HepG2 (cell line): ENCODE measurements around the gene ARF6. TPM values are rescaled to one million over a fixed set of nuclear protein-coding genes. Genes with fewer than 3 reads are reported as not detected.

ENCODE experiments used
- ATAC-seq: fragments of 200-7000 bp; cut with Tn5 transposase; 3 replicates; pipeline ENCODE4 v1.9.1; 2020; ENCODE audit warnings: mild to moderate bottlenecking, moderate library complexity
- BruUV-seq: library from RNA; stranded (reverse); fragments of 400-500 nt; replicated peaks from 2 replicates; lab custom pipeline; 2021; lab: Mats Ljungman, UMichigan
- CTCF ChIA-PET: fragments of 300-600 bp; formaldehyde crosslinking; extraction: SDS; loops from one replicate; lab custom pipeline; 2021; ENCODE audit warnings: low total read pairs, inconsistent platforms, low intra/inter-chr PET ratio; lab: Yijun Ruan, JAX
- POLR2A ChIA-PET: fragments of 350-600 bp; sonication (Branson Sonifier 250); formaldehyde crosslinking; loops from one replicate; lab custom pipeline; 2020; ENCODE audit warnings: antibody characterized with exemption, inconsistent platforms; lab: Yijun Ruan, JAX
- DNase-seq: peaks from one replicate; pipeline ENCODE4 v3.0.0-alpha.2; 2015; ENCODE audit warnings: low spot score
- FAIRE-seq: peaks from 3 replicates; lab custom pipeline; 2011; peaks lifted over from hg19 to GRCh38; lab: Jason Lieb, UNC
- H2AFZ ChIP-seq: one replicate; pipeline ENCODE4 v1.6.1; 2011; ENCODE audit warnings: low read length, inconsistent platforms
- H3K27ac ChIP-seq: fragments of 300-600 bp; 3 replicates; pipeline ENCODE4 v1.8.0; 2011; ENCODE audit warnings: mixed run types, mild to moderate bottlenecking, mixed read lengths, low read length, inconsistent platforms; ENCODE audit not compliant: insufficient read depth; ENCODE audit errors: extremely low read length
- H3K27me3 ChIP-seq, 2 experiments: fragments of 200-600 bp in 1 of 2; 2 replicates in 1 of 2; 3 replicates in 1 of 2; pipeline versions ENCODE4 v1.6.0 to v1.8.0; 2011; ENCODE audit warnings: low read length in 2 of 2, mild to moderate bottlenecking in 2 of 2, moderate library complexity in 2 of 2, inconsistent platforms in 1 of 2; ENCODE audit not compliant: insufficient read depth in 2 of 2, control insufficient read depth in 1 of 2
- H3K36me3 ChIP-seq, 2 experiments: fragments of 200-600 bp in 1 of 2; replicated peaks in 1 of 2; 2 replicates in 1 of 2; 3 replicates in 1 of 2; pipeline versions ENCODE4 v1.5.1 to v1.8.0; 2011; ENCODE audit warnings: low read length in 2 of 2, inconsistent platforms in 1 of 2; ENCODE audit not compliant: insufficient read depth in 2 of 2, control insufficient read depth in 1 of 2
- H3K4me1 ChIP-seq: 2 replicates; pipeline ENCODE4 v1.5.1; 2012; ENCODE audit warnings: low read length, inconsistent platforms; ENCODE audit not compliant: insufficient read depth
- H3K4me2 ChIP-seq: 2 replicates; pipeline ENCODE4 v1.6.0; 2011; ENCODE audit warnings: low read depth, low read length, inconsistent platforms
- H3K4me3 ChIP-seq, 3 experiments: fragments of 200-600 bp in 1 of 3; sonication (generic), shearing (Covaris generic) in 1 of 3; replicated peaks in 1 of 3; 2 replicates each; pipeline ENCODE4 v1.5.1; 2011 to 2016; ENCODE audit warnings: low read length in 3 of 3, inconsistent platforms in 2 of 3, low read depth in 2 of 3, mild to moderate bottlenecking in 2 of 3, control low read depth in 1 of 3, mixed read lengths in 1 of 3; ENCODE audit not compliant: insufficient read depth in 1 of 3
- H3K79me2 ChIP-seq: one replicate; pipeline ENCODE4 v1.6.1; 2011; ENCODE audit warnings: low read length, inconsistent platforms; ENCODE audit not compliant: insufficient read depth
- H3K9ac ChIP-seq: 2 replicates; pipeline ENCODE4 v1.6.0; 2011; ENCODE audit warnings: mild to moderate bottlenecking, low read depth, low read length, inconsistent platforms; ENCODE audit not compliant: insufficient read depth
- H3K9me3 ChIP-seq: 2 replicates; pipeline ENCODE4 v1.5.1; 2012; ENCODE audit warnings: mild to moderate bottlenecking, low read length
- H4K20me1 ChIP-seq: 2 replicates; pipeline ENCODE4 v1.6.0; 2011; ENCODE audit warnings: inconsistent platforms, mild to moderate bottlenecking, low read length, moderate library complexity; ENCODE audit not compliant: insufficient read depth
- GZF1 ChIP-seq: sonication (generic); formaldehyde crosslinking; IDR thresholded peaks from 2 replicates; pipeline ENCODE4 v1.5.1; 2020; ENCODE audit warnings: mild to moderate bottlenecking, missing genetic modification reagents
- HNRNPLL ChIP-seq: fragments of 200-400 bp; formaldehyde crosslinking; IDR thresholded peaks from 2 replicates; pipeline ENCODE4 v1.6.1; 2017; ENCODE audit warnings: mild to moderate bottlenecking, low read depth, low read length; ENCODE audit not compliant: poor library complexity, severe bottlenecking
- KLF6 ChIP-seq: IDR thresholded peaks from 2 replicates; pipeline ENCODE4 v1.8.0; 2016; ENCODE audit warnings: missing biosample characterization, missing genetic modification reagents
- MBNL3 ChIP-seq: fragments of 250-450 bp; sonication (Bioruptor Pico); conservative IDR thresholded peaks from 2 replicates; pipeline ENCODE4 v1.8.0; 2022; ENCODE audit warnings: mild to moderate bottlenecking, inconsistent platforms
- NR0B2 ChIP-seq: sonication (generic); formaldehyde crosslinking; IDR thresholded peaks from 2 replicates; pipeline ENCODE4 v1.4.0; 2020; ENCODE audit warnings: mild to moderate bottlenecking, missing genetic modification reagents
- PLSCR1 ChIP-seq: sonication (generic); formaldehyde crosslinking; IDR thresholded peaks from 2 replicates; pipeline ENCODE4 v1.5.0; 2020; ENCODE audit warnings: missing genetic modification reagents, mild to moderate bottlenecking, borderline replicate concordance
- POLR2A ChIP-seq, 2 experiments: IDR thresholded peaks; 2 replicates each; pipeline ENCODE4 v1.6.1; 2011; ENCODE audit warnings: low read depth in 2 of 2, low read length in 2 of 2, mild to moderate bottlenecking in 1 of 2, moderate library complexity in 1 of 2; ENCODE audit not compliant: insufficient read depth in 1 of 2
- SMAD1 ChIP-seq: sonication (generic); formaldehyde crosslinking; IDR thresholded peaks from 2 replicates; pipeline ENCODE4 v1.4.0; 2020; ENCODE audit warnings: missing genetic modification reagents, low read depth, mild to moderate bottlenecking, borderline replicate concordance
- YEATS2 ChIP-seq: sonication (generic); formaldehyde crosslinking; IDR thresholded peaks from 2 replicates; pipeline ENCODE4 v1.4.0; 2020; ENCODE audit warnings: missing genetic modification reagents, borderline replicate concordance
- ZBTB26 ChIP-seq: IDR thresholded peaks from 2 replicates; pipeline ENCODE4 v1.6.1; 2016; ENCODE audit warnings: missing compliant biosample characterization, missing genetic modification reagents, borderline replicate concordance
- ZBTB7A ChIP-seq: sonication (generic); formaldehyde crosslinking; IDR thresholded peaks from 2 replicates; pipeline ENCODE4 v1.8.0; 2022; ENCODE audit warnings: mild to moderate bottlenecking, missing genetic modification reagents
- ZNF124 ChIP-seq: sonication (generic); formaldehyde crosslinking; IDR thresholded peaks from 2 replicates; pipeline ENCODE4 v1.4.0; 2020; ENCODE audit warnings: missing genetic modification reagents
- ZNF18 ChIP-seq: sonication (generic); formaldehyde crosslinking; IDR thresholded peaks from 2 replicates; pipeline ENCODE4 v1.8.0; 2022; ENCODE audit warnings: mild to moderate bottlenecking, missing genetic modification reagents; ENCODE audit not compliant: insufficient replicate concordance
- ZNF274 ChIP-seq: sonication (generic); formaldehyde crosslinking; IDR thresholded peaks from 2 replicates; pipeline ENCODE4 v1.5.1; 2020; ENCODE audit warnings: mild to moderate bottlenecking, missing genetic modification reagents
- ZNF564 ChIP-seq: sonication (generic); formaldehyde crosslinking; IDR thresholded peaks from 2 replicates; pipeline ENCODE4 v1.8.1; 2023; ENCODE audit warnings: mild to moderate bottlenecking, missing genetic modification reagents
- ZNF747 ChIP-seq: sonication (generic); formaldehyde crosslinking; IDR thresholded peaks from 2 replicates; pipeline ENCODE4 v1.8.1; 2023; ENCODE audit warnings: missing genetic modification reagents, mild to moderate bottlenecking, borderline replicate concordance
- ZNF878 ChIP-seq: sonication (generic); formaldehyde crosslinking; IDR thresholded peaks from 2 replicates; pipeline ENCODE4 v1.8.1; 2023; ENCODE audit warnings: mild to moderate bottlenecking, missing genetic modification reagents, moderate library complexity
- ZNF883 ChIP-seq: sonication (generic); formaldehyde crosslinking; IDR thresholded peaks from 2 replicates; pipeline ENCODE4 v1.5.1; 2020; ENCODE audit warnings: mild to moderate bottlenecking, missing genetic modification reagents; ENCODE audit errors: not compliant biosample characterization
- WGBS: methylation state at CpG from one replicate; pipeline ENCODE4 v1.1.6; 2017; ENCODE audit warnings: low lambda C conversion rate; 5-methylcytosine and 5-hydroxymethylcytosine counted together
- in situ Hi-C: cut with HindIII; loops from 2 replicates; pipeline ENCODE4 v1.10.0; 2017; ENCODE audit warnings: low pct_unique_long_range_greater_than_20kb; ENCODE audit not compliant: extremely low pct_ligation_motif_present
- intact Hi-C: fragments of 100-400 bp; cut with micrococcal nuclease; formaldehyde crosslinking; loops from one replicate; pipeline ENCODE4 v1.10.0; 2022; ENCODE audit not compliant: unreplicated experiment
- polyA plus RNA-seq, 8 experiments: library from polyadenylated mRNA; depleted of rRNA in 3 of 8; stranded (reverse) in 7 of 8; unstranded in 1 of 8; fragments of >200 nt; fragmentation: Illumina TruSeq in 4 of 8; extraction: Trizol in 4 of 8; gene quantifications; 2 replicates each; pipeline versions ENCODE4 v1.2.1 to v1.2.3, GENCODE V29; 2011 to 2016; ENCODE audit warnings: low read depth in 4 of 8, missing spikeins in 1 of 8, mixed read lengths in 1 of 8; ENCODE audit not compliant: insufficient read depth in 1 of 8
- total RNA-seq, 5 experiments: library from RNA; depleted of rRNA; stranded (reverse); fragments of >200 nt; fragmentation: Illumina TruSeq; extraction: Trizol; gene quantifications; 2 replicates each; pipeline ENCODE4 v1.2.3, GENCODE V29; 2016; ENCODE audit warnings: low read depth in 1 of 5

Gene ARF6
- total and polyA plus RNA-seq, 2 of the 13 experiments (the other 11 are each of a cell fraction or from before 2014, with no cell fraction given): 12.7 to 31.9 TPM

GRCh38 chr14:49852301-49853157, 40.4 kb upstream of the ARF6 start, which contains the start of gene NEMF:
Gene NEMF (minus strand): TSS chr14:49852788. CDS start chr14:49852753, 35 bp downstream.
- DNase-seq: peak; percentile 87
- Histone ChIP-seq H3K27me3 (no peaks in the 10 kb centered on the region; a peak in 1 of 5 replicates), H3K4me3 (peak within 1 kb of the TSS; percentile 95 to 97 (median 96)), H3K9me3 (no peaks in the 10 kb centered on the region), H3K4me1 (peaks cover 19% of the 10 kb centered on the region), H4K20me1 (no peaks in the 10 kb centered on the region), H3K9ac (peak within 1 kb of the TSS; percentile 99), H3K4me2 (peak within 1 kb of the TSS; percentile 89), H3K27ac (peak within 1 kb of the TSS; percentile 89), H2AFZ (peak within 1 kb of the TSS; percentile 95), H3K79me2 (peaks cover 36% of the 10 kb centered on the region), H3K36me3 (peaks cover 0 to 14% of the 10 kb centered on the region in 2 experiments; a peak in 3 of 5 replicates)
- WGBS: 0% methylated on average over 22 of the region's 49 CpGs
- in situ Hi-C loops: loop anchor here (25.0 kb wide), 2 partner anchors 385 to 685 kb away; partner anchors contain the start of genes MAP4K5 and SOS2
- FAIRE-seq: peak; percentile 56
- POLR2A ChIA-PET: interaction anchor here (0.7 to 3.0 kb wide), 21 partner anchors 9 to 987 kb away, joined by 3 to 35 read pairs (median 4); partner anchors contain the start of genes ARF6, KLHDC1, MGAT2 and POLE2
- CTCF ChIA-PET: interaction anchor here (1.3 to 3.7 kb wide), 2 partner anchors 10 to 252 kb away, joined by 3 to 40 read pairs; no protein-coding TSS in a partner anchor
- BruUV-seq: TSS peak; percentile 51
- intact Hi-C loops: loop anchor here (1.0 to 5.0 kb wide), 3 partner anchors 10 to 218 kb away; partner anchors contain the start of gene KLHDC1
- peak; percentile 87 for ATAC-seq
- peak; percentile 97; the same call in 1 of the 2 replicates for TF ChIP-seq GZF1
- 0 out of 2 replicates have a peak, but pooled peaks have one; percentile 70 for TF ChIP-seq SMAD1 (CRISPR knock-in tag)
- TF ChIP-seq YEATS2 (CRISPR knock-in tag): peak; percentile 84
- peak; percentile 69; the same call in 1 of the 2 replicates for TF ChIP-seq ZNF124 (CRISPR knock-in tag)
- peak; percentile 90 to 93 for TF ChIP-seq POLR2A (IDR thresholded peaks at IDR 0.05; ENCODE audit: insufficient read depth in 1 of 2, low read depth in 2 of 2, low read length in 2 of 2)
- peak; percentile 93 for TF ChIP-seq ZNF274 (CRISPR knock-in tag)
- peak; percentile 76; the same call in 1 of the 2 replicates for TF ChIP-seq ZNF878 (CRISPR knock-in tag)
- 0 out of 2 replicates have a peak, but pooled peaks have one; percentile 40 for TF ChIP-seq PLSCR1 (CRISPR knock-in tag)
- no peak for TF ChIP-seq MBNL3 (CRISPR knock-in tag)
- peak; percentile 56 for TF ChIP-seq ZNF883 (CRISPR knock-in tag)
- peak; percentile 94 for TF ChIP-seq ZNF747 (CRISPR knock-in tag)
- TF ChIP-seq ZNF18 (CRISPR knock-in tag): peak; percentile 23
- TF ChIP-seq ZBTB26: peak; percentile 49; the same call in 1 of the 2 replicates
- peak; percentile 57; the same call in 1 of the 2 replicates for TF ChIP-seq NR0B2
- peak; percentile 79; the same call in 1 of the 2 replicates for TF ChIP-seq ZNF564 (CRISPR knock-in tag)
- peak; percentile 84 for TF ChIP-seq ZBTB7A (CRISPR knock-in tag)
- TF ChIP-seq KLF6: peak; percentile 78
- TF ChIP-seq HNRNPLL: peak; percentile 97
